Nephron (organoid): ENCODE data around the gene CUX1.

Experiments used
- H3K27ac Mint-ChIP-seq, 3 experiments: 2 replicates each; pipeline ENCODE4 v1.8.0; 2020; ENCODE audit warnings: mixed read lengths in 3 of 3, mild to moderate bottlenecking in 2 of 3, moderate library complexity in 1 of 3
- H3K27me3 Mint-ChIP-seq: 2 replicates; pipeline ENCODE4 v1.8.0; 2021; ENCODE audit warnings: low read depth, mild to moderate bottlenecking, moderate library complexity, mixed read lengths
- H3K36me3 Mint-ChIP-seq: 2 replicates; pipeline ENCODE4 v1.8.0; 2020; ENCODE audit warnings: low read depth, mixed read lengths
- H3K4me1 Mint-ChIP-seq: 2 replicates; pipeline ENCODE4 v1.8.0; 2020; ENCODE audit warnings: mixed read lengths
- H3K4me3 Mint-ChIP-seq, 3 experiments: 2 replicates each; pipeline ENCODE4 v1.8.0; 2020; ENCODE audit warnings: mild to moderate bottlenecking in 3 of 3, mixed read lengths in 3 of 3, moderate library complexity in 2 of 3
- H3K9me3 Mint-ChIP-seq: 2 replicates; pipeline ENCODE4 v1.8.0; 2020; ENCODE audit warnings: mixed read lengths
- TF ChIP-seq, protein P1 (sequence below), 3 experiments: fragments of 200-600 bp; sonication (generic); IDR thresholded peaks; one replicate each; pipeline ENCODE4 v1.5.0; 2021; ENCODE audit warnings: antibody characterized with exemption in 3 of 3; ENCODE audit not compliant: unreplicated experiment in 3 of 3

The CUX1 gene

DNA sequence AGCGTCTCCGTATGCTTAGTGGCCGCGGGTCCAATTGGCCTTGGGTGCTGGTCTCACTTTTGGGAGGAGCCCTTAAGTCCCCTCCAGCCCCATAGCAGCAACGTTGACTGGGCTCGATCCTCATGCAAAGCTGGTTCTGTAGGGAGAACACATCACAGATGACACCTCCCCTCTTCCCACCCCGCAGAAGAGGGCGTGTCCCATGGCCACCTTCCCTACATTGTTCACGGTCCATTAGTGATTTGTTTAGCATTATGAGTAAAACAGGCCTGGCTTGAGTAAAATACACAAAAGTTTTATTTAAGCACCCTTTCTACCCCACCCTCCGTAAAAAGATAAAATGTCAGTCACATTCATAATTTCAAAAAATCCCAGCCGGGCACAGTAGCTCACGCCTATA, 380.2 kb downstream of the CUX1 start:
- peaks cover 79% of the 10 kb centered on the region for H3K36me3 Mint-ChIP-seq
- H3K27ac Mint-ChIP-seq: no peak overlapping the region
- peaks cover 3% of the 10 kb centered on the region for H3K27me3 Mint-ChIP-seq
- TF ChIP-seq, protein P1, sequence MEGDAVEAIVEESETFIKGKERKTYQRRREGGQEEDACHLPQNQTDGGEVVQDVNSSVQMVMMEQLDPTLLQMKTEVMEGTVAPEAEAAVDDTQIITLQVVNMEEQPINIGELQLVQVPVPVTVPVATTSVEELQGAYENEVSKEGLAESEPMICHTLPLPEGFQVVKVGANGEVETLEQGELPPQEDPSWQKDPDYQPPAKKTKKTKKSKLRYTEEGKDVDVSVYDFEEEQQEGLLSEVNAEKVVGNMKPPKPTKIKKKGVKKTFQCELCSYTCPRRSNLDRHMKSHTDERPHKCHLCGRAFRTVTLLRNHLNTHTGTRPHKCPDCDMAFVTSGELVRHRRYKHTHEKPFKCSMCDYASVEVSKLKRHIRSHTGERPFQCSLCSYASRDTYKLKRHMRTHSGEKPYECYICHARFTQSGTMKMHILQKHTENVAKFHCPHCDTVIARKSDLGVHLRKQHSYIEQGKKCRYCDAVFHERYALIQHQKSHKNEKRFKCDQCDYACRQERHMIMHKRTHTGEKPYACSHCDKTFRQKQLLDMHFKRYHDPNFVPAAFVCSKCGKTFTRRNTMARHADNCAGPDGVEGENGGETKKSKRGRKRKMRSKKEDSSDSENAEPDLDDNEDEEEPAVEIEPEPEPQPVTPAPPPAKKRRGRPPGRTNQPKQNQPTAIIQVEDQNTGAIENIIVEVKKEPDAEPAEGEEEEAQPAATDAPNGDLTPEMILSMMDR (IDR thresholded peaks at IDR 0.05; ENCODE audit: unreplicated experiment in 3 of 3): no peak
- H3K9me3 Mint-ChIP-seq: no peaks in the 10 kb centered on the region
- no peak overlapping the region for H3K4me3 Mint-ChIP-seq
- H3K4me1 Mint-ChIP-seq: no peaks in the 10 kb centered on the region

DNA sequence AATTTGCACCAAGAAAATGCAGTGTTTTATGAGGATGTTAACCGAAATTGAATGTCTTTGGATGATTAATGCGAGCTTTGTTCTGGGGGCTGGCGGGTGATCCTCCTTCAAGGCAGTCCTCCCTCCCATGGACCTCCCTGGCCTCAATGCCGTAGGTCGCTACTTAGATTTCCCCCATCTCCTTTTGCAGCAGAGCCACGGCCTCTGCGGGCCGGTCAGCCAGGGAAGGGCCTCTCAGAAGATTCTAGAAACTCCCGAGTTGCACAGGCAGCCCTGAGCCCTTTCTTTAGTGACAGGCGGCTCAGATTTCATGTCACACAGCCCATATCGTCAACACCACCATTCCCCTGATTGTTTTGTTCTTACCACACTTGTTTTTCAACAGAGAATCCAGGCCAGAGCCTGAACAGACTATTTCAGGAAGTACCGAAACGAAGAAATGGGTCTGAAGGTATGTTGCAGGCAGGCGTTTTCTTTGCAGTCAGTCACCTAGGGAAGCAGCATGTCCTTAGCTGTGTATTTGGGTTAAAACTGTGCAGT, 381.1 kb downstream of the CUX1 start:
- TF ChIP-seq, protein P1 (IDR thresholded peaks at IDR 0.05; ENCODE audit: unreplicated experiment in 3 of 3): no peak
- Mint-ChIP-seq H3K9me3 (no peaks in the 10 kb centered on the region), H3K27me3 (peaks cover 3% of the 10 kb centered on the region), H3K4me1 (peaks cover 3% of the 10 kb centered on the region), H3K36me3 (peaks cover 74% of the 10 kb centered on the region), H3K4me3 (no peak overlapping the region), H3K27ac (peak overlapping the region; percentile 43 to 72 (median 44))

- TF ChIP-seq, protein P1 (IDR thresholded peaks at IDR 0.05; ENCODE audit: unreplicated experiment in 3 of 3): no peak
- Mint-ChIP-seq H3K9me3 (no peaks in the 10 kb centered on the region), H3K4me1 (peaks cover 5% of the 10 kb centered on the region), H3K36me3 (peaks cover 71% of the 10 kb centered on the region), H3K27ac (no peak overlapping the region), H3K27me3 (peaks cover 6% of the 10 kb centered on the region), H3K4me3 (no peak overlapping the region)
Measured at GRCh38 chr7:102201576-102201975, 384.1 kb downstream of the CUX1 start.

- peaks cover 5% of the 10 kb centered on the region for H3K4me1 Mint-ChIP-seq
Measured at GRCh38 chr7:102202556-102202955, 385.1 kb downstream of the CUX1 start.

GRCh38 chr7:102203218-102203617, 385.8 kb downstream of the CUX1 start:
- Mint-ChIP-seq H3K9me3 (no peaks in the 10 kb centered on the region), H3K4me1 (peaks cover 5% of the 10 kb centered on the region), H3K36me3 (peaks cover 65% of the 10 kb centered on the region), H3K27ac (no peak overlapping the region), H3K27me3 (peaks cover 3% of the 10 kb centered on the region), H3K4me3 (no peak overlapping the region)
- TF ChIP-seq, protein P1 (IDR thresholded peaks at IDR 0.05; ENCODE audit: unreplicated experiment in 3 of 3): no peak

More at GRCh38 chr7:102202556-102202955, 385.1 kb downstream of the CUX1 start:
- Mint-ChIP-seq H3K36me3 (peaks cover 68% of the 10 kb centered on the region), H3K9me3 (no peaks in the 10 kb centered on the region), H3K27ac (no peak overlapping the region), H3K4me3 (no peak overlapping the region), H3K27me3 (peaks cover 3% of the 10 kb centered on the region)
- TF ChIP-seq, protein P1 (IDR thresholded peaks at IDR 0.05; ENCODE audit: unreplicated experiment in 3 of 3): no peak

DNA sequence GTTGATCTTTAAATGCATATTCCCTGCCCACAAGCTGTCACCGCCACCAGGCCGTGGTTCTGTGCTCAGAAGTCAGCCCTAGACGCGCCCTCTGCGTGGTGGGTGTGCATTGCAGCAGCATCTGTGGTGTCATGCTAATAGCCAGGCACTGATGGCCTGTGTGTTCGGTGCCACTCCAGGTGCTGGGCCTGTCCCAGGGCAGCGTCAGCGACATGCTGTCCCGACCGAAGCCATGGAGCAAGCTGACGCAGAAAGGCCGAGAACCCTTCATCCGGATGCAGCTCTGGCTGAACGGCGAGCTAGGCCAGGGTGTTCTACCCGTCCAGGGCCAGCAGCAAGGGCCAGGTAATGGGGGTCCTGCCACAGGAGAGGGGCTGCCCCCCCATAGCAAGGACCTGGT, 386.8 kb downstream of the CUX1 start:
- TF ChIP-seq, protein P1 (IDR thresholded peaks at IDR 0.05; ENCODE audit: unreplicated experiment in 3 of 3): no peak
- H3K27me3 Mint-ChIP-seq: peaks cover 3% of the 10 kb centered on the region
- H3K4me1 Mint-ChIP-seq: peaks cover 5% of the 10 kb centered on the region
- H3K9me3 Mint-ChIP-seq: no peaks in the 10 kb centered on the region
- no peak overlapping the region for H3K4me3 Mint-ChIP-seq
- H3K27ac Mint-ChIP-seq: no peak overlapping the region
- H3K36me3 Mint-ChIP-seq: peaks cover 64% of the 10 kb centered on the region
